ENCODE measurements around the gene ARL6IP1.
"Not testable (repeated sequence)": the region's sequence is repeated elsewhere in the genome, so short reads cannot be mapped to it uniquely, and the experiment has no call there.

ARL6IP1 gene

DNA sequence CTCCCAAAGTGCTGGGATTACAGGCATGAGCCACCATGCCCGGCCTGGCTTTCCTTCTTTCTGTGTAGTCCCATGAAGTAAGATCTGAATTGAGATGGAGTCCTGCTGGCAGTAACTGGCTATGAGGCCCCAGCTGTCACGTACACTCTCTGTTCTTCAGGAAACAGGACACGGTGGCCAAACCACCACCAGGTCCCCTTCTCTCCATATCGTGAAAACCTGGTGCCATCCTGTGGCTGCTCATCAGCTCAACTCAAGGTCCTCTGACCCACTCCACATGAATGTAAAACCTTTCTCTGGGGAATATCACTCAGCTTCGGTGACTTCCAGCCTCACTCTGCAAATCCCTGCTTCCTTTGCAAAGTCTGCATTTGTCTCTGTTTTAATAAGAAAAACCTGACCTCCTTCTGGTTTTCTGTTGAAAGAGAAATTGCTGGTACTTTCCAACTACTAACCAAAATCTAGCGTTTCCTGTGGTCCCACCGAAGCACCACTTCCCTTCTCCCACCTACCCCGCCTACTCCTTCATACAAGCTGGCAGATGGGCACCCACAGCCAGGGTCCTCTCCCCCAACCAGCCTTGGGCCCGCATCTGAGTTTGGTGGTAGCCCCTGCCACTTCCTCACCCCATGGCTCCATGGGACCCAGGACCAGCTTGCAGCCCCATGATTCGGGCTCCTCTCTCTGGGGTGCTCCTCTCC is 43.2 kb downstream of the ARL6IP1 start:
- DNase-seq, result not testable (repeated sequence)

DNA sequence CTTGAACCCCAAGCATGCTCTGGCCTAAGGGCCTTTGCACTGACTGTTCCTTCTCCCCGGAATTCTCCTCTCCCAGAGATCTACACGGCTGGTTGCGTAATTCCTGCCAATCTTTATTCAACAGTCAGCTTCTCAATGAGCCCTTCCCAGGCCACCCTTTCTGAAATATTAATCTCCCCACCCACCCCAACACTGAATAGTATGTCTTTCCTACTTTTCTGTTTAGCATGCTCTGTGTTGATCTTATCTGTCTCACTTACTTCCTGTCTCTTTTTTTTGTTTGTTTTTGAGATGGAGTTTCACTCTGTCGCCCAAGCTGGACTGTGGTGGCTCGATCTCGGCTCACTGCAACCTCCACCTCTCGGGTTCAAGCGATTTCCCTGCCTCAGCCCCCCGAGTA is 44.7 kb downstream of the ARL6IP1 start:
- DNase-seq, result not testable (repeated sequence)

DNA sequence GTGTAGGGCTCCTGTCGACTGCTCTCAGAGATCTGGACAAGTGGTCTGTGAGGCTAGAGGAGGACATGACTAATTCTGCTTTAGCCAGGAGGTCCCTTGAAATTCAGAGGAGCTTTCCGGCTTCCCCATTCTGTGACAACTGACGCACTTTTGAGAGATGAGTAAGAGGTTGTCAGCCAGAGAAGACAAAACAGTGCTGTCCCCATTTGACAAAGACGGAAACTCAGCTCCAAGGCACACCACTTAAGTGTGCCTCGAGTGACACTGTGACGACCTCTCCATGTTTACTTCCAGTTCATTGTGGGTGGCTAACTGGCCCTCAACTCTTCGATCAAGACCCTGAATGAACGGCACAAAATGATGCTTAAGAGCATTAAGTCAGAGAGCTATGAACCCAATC is 58.5 kb downstream of the ARL6IP1 start:
- not testable (repeated sequence) for DNase-seq

All from activated naive CD4-positive, alpha-beta T cell treated with anti-CD3 and anti-CD28 coated beads, Interleukin-2, amount 50 U/mL, for 16 hours (primary cell).